Activated CD8-positive, alpha-beta memory T cell treated with anti-CD3 and anti-CD28 coated beads for 4 hours (primary cell): Measurements from ENCODE around the gene CPNE7.
"Not testable (repeated sequence)": the region's sequence is repeated elsewhere in the genome, so short reads cannot be mapped to it uniquely, and the experiment has no call there.

Source experiments
- DNase-seq, 2 donors: peaks; one replicate each; pipeline ENCODE4 v3.0.0-alpha.2; 2020; ENCODE audit warnings: low read depth in 2 of 2

Gene CPNE7

DNA sequence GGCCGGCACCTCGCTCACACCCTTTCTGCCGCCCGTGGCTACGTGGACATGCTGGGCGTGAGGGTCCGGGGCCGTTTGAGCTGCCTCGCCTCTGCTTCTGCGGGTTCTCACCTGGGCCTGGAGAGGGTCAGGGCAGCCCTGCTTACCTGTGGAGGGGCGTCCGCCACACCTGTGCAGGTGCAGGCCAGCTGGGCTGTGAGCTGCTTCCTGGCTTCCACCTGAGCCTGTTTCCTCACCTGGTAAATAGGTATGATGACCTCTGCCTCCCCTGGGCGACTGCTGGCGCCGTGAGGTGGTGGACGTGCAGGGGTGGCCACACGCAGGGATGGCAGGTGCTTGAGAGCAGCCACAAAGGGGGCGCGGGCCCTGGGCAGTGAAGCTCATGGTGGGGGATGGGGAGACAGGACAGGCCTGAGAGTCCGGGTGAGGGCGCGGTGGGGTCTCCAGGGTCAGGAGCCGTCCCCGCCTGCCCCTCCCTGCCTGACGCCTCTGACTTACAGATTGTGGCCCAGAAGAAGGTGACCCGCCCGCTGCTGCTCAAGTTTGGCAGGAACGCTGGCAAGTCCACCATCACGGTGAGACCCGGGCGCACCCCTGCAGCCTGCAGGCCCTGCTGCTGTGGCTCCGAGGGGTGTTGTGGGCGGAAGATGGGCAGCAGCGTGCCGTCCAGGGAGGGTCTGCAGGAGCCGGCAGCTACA is 7.8 kb downstream of the CPNE7 start:
- no peak for DNase-seq

DNA sequence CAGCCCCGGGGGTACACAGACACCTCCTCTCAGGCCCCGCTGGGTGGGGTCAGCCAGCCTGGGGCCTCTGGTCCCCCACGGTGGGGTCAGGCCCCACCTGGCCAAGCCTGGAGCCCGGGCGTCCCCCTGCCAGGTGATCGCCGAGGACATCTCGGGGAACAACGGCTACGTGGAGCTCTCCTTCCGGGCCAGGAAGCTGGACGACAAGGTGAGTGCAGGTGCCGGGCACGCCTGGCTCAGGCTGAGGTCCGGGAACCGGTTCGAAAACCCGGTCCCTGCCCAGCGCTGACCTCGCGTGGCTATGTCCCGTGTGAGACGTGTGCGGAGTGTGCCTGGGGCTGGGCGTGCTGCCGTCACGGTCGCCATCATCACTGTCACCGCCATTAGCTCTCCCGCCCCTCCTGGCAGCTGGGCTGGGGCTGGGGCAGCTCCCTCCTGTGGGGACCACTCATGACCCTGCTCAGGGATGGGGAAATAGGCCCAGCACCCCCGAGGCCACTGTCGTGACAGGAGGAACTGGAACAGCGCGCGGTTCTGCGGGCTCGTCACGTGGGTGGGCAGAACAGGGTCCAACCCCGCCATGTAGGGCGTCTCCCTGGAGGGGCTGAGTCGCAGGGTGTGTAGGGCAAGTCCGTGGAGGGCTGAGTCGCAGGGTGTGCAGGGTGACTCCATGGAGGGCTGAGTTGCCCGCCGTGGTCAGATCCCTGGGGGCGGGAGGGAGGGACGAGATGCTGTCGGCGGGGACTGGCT is 8.5 kb downstream of the CPNE7 start:
- no peak for DNase-seq

DNA sequence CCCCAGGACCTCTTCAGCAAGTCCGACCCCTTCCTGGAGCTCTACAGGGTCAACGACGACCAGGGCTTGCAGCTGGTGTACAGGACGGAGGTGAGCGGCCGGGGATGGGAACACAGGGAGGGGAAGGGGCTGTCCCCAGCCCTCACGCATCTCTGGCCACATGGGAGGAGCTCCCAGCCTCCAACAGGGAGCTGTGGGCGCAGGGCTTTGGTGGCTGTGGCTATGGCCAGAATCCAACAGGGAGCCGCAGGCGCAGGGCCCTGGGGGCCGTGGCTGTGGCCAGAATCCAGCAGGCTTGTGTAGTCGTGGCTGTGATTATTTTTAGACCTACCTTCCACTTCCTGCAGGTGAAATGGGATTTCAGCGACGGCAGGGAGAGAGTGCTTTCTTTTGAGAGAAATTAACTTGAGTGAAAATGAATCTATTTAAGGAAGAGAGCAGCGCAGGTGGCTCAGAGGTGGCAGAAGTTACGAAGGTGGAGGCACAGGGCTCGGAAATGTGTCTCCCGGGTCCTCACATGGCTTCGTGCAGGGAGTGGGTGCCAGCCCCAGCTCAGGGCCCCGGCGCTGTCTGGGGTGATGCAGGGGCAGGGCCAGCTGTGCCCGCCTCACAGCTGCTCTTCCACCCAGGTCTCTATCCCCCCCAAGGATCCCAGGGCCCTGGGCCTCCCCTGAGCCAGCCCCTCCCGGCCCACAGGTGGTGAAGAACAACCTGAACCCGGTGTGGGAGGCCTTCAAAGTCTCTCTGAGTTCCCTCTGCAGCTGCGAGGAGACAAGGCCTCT is 9.4 kb downstream of the CPNE7 start:
- DNase-seq = no peak

DNA sequence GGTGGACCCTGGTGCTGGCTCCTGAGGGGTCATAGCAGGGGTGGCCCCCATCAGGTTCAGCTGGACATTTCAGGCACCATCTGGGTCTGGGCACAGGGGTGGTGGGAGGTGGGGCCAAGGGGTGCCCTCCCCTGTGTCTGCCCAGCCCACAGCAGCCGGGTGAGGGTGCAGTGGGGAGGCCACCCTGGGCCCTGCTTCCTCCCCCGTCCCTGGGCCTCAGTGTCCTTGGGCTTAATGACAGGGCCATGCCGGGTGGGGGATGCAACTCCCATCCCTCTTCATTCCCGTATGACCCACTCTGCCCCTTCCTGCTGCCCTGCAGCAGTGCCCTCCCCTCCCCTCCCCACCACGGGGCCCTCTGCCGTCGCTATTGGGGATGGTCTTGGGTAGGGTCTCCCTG is 10.7 kb downstream of the CPNE7 start:
- DNase-seq = no peak

DNA sequence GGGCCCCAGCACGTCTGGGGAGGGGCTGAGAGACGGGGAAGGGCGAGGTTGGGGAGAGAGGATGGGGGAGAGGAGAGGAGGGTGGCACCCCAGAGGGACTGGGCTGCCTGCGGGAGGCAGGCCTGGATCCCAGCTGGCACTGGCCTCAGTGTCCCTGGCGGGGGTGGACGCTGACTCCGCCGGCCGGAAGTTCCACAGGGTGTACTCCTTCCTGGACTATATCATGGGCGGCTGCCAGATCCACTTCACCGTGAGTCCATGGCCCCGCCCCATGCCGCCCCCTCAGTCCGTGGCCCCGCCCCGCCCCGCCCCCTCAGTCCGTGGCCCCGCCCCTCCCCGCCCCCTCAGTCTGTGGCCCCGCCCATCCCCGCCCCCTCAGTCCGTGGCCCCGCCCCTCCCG is 11.3 kb downstream of the CPNE7 start:
- no peak for DNase-seq

DNA sequence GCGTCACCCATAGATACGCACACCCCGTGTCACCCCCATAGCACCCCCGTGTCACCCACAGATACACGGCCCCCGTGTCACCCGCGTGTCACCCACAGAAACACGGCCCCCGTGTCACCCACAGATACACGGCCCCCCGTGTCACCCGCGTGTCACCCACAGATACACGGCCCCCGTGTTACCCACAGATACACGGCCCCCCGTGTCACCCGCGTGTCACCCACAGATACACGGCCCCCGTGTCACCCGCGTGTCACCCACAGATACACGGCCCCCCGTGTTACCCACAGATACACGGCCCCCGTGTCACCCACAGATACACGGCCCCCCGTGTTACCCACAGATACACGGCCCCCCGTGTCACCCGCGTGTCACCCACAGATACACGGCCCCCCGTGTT is 12.1 kb downstream of the CPNE7 start:
- DNase-seq = not testable (repeated sequence)

DNA sequence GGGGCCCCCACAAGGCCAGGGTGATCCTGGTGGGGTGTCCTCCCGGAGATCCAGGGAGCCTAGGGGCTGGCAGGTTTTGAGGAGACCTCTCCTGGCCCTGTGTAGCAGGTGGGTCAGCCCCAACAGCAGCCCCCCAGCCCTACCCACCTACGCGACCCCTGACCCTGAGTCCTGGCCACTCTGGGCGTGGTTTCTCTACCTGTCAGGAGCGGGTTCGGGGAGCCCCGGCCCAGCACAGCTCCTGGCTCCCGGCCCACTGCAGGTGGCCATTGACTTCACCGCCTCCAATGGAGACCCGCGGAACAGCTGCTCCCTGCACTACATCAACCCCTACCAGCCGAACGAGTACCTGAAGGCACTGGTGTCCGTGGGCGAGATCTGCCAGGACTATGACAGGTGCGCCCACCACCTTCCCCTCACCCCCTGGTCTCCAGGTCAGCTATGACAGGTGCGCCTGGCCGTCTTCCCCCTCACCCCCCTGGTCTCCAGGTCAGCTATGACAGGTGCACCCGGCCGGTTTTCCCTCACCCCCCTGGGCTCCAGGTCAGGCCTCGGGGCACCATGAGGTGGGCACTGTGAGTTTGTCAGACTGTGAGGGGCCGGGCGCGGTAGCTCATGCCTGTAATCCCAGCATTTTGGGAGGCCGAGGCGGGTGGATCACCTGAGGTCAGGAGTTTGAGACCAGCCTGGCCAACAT is 13.0 kb downstream of the CPNE7 start:
- DNase-seq = no peak

DNA sequence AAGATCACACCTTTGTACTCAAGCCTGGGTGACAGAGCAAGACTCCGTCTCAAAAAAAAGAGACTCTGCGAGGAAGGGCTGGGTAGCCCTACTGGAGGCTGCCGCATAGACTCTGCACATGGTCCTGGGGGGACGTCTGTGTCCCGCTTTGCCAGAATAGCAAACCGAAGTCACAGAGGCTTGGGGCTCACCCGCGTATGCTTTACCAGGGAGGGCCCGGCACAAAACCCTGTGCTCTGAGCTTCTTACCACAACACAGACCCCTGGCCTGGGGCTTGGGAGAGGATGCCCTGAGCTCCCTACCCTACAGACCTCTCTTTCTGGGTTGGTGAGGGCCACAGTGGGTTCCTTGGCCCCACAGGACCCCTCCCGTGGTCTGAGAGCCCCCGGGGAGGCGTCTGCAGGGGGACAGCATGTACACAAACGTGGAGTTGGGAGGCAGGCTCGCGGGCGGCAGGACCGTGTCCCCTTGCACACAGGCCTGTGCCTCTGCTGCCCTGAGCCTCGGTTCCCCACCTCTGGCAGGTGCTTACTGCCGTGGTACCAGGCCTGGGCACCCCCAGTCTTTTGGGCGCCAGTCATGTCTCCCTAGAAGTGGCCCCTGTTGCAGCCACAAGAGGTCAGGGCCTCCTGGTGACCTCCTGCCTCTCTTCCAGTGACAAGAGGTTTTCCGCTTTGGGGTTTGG is 13.8 kb downstream of the CPNE7 start:
- DNase-seq = no peak

DNA sequence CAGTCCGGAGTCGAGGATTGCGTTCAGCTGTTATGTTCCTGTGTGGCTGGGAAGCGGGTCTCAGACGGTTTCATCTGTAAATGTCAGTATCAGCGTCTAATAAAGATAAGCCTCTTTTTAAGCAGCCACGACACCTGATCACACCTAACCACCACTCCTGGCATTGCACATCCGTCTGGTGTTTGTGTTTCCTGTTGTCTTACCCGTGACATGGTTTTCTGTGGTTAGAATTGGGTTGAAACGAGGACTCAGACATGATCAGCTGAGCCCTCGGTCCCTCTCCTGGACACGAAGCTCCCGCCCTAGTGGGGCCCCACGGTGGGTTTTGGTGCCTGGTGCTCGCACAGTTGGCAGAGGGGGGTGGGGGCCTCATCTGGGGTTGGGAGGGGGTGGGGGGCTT is 18.3 kb downstream of the CPNE7 start:
- no peak for DNase-seq

DNA sequence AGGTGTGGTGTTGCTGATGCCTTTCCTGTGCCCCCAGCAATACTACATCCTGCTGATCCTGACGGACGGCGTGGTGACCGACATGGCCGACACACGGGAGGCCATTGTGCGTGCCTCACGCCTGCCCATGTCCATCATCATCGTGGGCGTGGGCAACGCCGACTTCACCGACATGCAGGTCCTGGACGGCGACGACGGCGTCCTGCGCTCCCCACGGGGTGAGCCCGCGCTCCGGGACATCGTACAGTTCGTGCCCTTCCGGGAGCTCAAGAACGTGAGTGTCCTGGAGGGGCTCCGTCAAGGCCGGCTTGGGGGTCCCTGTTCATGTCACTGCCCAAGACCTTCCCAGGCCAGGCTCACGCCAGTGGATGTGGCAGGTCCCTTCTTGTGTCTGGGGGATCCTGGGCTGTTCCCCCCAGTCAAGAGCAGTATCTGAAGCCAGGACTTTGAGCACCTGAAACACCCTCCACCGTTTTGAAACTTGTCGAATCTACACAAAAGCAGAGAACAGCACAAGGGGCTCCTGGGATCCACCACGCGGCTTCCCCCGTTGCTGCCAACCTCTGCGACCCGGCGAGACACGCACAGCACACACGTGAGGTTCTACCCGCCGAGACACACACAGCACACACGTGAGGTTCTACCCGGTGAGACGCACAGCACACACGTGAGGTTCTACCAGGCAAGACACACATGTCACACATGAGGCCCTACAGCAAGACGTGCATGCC is 19.9 kb downstream of the CPNE7 start:
- DNase-seq = no peak

DNA sequence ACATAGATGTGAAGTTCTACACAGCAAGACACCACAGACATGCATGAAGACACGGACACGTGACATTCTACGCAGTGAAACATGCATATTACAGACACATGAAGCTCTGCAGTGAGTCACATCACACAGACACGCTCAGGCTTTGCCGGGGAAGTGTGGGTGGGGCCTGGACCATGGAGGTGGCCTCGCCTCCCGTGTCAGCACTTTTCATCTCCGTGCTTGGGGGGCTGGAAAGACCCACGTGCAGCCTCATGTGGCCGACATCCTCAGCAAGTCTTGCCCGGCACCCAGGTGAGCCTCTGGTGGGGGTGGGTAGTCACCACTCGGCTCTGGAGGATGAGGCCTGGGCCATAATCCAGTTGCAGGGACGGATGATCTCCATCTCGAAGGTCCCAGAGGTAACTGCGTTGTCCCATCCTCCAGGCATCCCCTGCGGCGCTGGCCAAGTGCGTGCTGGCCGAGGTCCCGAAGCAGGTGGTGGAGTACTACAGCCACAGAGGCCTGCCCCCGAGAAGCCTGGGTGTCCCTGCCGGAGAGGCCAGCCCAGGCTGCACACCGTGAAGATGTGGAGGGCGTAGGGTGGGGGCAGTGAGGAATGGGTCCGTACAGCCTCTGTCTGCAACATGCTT is 20.6 kb downstream of the CPNE7 start:
- no peak for DNase-seq

DNA sequence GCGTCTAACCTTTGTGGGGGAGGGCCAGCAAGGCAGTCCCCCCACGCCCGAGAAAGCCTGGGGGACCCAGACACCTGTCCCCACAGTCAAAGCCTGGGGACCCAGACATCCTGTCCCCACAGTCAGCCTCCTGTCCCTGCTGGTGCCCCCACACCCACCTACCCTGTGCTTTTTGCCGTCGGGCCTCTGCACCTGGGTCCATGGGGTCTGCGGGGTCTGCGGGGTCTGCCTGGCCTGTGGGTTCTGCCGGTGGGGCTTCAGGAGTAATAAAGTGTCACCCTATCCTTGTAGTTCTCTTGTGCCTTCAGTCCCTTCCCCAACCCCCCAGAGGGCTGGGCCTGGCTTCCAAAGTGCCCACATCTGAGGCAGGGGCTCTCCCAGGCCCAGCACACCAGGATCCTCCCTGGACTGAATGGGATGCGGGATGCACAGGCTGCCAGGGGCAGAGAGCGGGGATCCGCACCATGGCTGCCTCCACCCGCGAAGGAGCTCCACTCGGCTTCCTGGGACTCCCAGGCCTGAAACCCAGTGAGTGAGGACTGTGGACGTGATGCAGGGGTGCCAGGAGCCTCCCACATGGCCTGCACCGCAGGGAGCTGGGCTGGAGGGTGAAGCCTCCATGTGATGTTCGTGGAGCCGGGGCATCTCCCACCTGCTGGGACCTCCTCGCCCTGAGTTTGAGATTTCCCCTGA is 21.5 kb downstream of the CPNE7 start:
- DNase-seq = no peak

DNA sequence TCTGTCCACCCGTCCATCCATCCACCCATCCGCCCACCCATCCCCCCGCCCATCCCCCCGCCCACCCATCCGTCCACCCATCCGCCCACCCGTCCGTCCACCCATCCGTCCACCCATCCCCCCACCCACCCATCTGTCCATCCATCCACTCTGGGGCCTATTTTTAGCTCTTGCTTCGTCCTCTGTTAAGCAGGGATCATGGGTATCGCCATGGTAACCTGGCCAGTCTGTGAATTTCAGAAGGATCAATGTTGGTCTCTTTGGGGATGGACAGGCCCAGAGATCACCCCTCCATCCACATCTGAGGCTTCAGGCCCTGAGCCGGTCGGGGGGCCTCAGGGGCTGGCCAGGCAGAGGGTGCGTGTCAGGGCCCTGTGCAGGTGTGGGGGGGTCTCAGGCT is 22.6 kb downstream of the CPNE7 start:
- DNase-seq = no peak

DNA sequence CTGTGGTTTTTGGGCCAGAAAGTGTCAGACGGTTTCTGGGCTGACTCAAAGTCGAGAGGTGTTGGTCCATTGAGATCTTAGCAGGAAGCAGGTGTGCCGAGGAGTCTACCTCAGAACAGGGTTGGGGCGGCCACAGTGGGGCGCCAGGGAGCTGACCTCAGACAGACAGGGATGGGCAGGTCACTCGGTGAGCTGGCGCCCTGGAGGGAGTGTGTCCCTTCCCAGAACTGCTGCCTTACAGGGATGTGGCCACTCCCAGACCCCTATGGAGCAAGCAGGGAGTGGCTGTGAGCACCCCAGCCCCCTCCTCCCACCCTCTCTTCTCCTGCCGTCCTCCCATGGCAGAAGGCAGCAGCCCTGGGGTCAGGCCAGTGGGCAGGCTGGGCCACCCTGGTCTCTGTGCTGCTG is 23.9 kb downstream of the CPNE7 start:
- DNase-seq = no peak

DNA sequence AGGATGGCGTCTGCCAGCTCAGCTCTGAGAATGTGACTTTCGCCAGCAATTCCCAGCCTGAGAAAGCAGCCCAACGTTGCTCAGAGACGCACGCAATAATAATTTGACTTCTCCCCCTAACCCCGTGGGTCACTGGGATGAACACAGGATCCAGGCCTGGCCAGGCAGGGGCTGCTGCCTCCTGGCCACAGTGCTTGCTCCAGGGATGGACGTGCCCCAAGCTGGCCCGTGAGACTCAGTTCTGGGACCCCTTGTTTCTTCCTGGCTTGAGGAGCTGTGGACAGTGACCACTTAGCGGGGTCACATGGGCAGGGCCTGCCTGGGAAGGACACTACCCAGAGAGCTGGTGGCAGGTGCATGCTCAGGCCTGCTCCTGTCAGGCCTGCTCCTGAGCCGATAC is 24.3 kb downstream of the CPNE7 start:
- no peak for DNase-seq

DNA sequence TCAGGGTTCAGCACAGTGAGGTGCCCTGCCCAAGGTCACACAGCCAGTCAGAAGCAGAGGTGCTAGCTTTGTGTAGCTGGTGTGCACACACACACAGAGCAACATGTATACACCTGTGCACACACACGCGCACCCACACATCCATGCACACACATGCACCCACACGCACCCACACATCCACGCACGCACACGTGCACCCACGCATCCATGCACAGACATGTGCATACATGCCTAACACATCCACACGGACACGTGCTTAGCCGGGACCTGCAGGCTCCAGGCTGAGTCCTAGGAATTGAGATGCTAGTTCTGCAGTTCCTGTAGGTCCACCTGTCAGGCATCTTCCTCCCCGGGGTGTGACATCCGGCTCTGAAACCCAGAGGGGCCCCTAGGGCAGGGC is 24.9 kb downstream of the CPNE7 start:
- no peak for DNase-seq

DNA sequence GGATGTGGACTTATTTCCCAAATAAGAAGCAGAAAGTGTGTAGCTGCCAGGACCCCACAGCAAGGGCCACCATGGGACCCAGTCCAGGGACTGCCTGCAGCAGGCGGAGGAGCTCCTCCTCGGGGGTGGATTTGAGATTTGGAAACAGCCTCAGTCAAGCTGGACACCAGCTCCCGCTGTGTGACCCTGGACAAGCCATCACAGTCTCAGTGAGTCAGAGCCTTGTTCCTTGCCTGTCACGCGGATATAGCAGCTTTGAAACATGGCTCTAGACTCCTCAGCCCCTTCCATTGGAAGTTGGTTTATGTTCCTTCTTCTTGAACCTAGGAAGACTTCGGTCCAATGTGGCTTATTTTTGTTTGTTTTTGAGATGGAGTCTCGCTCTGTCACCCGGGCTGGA is 25.4 kb downstream of the CPNE7 start:
- no peak for DNase-seq

DNA sequence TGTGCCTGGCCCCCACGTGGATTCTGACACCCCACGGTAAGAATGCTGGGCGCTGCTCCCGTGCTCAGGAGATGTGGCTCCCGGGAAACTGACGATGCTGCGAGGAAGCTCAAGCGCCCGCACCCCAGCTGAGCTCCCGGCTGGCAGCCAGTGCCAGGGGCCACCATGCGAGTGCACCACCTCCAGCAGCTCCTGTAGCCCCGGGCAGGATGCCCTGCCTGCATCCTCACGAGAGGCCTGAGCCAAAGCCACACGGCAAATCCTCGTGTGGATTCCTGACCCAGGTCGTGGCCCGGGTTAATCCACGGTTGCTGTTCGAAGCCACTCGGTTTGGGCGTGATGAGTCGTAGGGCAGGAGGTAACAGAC is 26.3 kb downstream of the CPNE7 start:
- DNase-seq = no peak

DNA sequence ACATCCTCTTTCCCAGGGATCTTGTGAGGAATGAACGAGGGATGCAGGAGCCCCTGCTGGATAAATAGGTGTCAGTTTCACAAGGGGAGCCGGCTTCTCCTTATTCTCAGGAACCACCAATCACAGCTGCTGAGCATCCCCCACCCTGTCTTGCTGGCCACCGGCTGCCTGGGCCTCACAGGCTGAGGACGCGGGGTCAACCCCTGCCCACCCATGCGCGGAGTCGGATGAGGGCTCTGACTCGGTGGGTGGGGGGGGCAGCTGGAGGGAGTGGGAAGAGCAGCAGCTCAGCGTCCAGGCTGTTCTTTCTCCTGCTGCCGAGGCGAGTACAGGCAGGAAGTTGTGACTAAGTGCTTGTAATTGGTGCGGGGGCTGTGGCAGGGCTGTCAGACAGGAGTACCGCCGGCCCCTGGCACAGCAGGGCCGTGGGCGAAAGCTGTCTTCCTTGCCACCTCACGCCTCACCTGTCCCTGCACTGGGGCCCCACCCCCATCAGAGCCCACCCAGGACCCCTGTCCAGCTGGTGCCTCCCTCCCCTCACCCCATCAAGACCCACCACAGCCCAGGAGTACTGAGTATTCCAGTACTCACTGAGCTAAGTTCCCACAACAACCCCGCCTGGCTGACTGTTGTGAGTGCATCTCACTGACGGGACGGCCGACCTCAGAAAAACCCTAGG is 26.9 kb downstream of the CPNE7 start:
- peak; percentile 54 to 65 for DNase-seq
